Naive B cell (primary cell): ENCODE results near the gene LRRFIP1. TPM values are rescaled to one million over a fixed set of nuclear protein-coding genes. Genes with fewer than 3 reads are reported as not detected.

Experiments
- ATAC-seq, 2 donors: fragments of 150-1000 bp; cut with Tn5 transposase; 2 replicates each; pipeline ENCODE4 v1.10.0; 2021; ENCODE audit warnings: low read depth in 2 of 2, mild to moderate bottlenecking in 2 of 2, moderate library complexity in 2 of 2
- DNase-seq: peaks from one replicate; pipeline ENCODE4 v3.0.0; 2022
- H3K27ac Mint-ChIP-seq, 6 donors: one replicate each; pipeline ENCODE4 v1.8.0; 2020 to 2022; ENCODE audit warnings: mild to moderate bottlenecking in 6 of 6, mixed read lengths in 6 of 6, moderate library complexity in 5 of 6, inconsistent platforms in 2 of 6
- H3K27me3 Mint-ChIP-seq, 3 donors: one replicate each; pipeline ENCODE4 v1.8.0; 2021 to 2022; ENCODE audit warnings: mixed read lengths in 3 of 3, mild to moderate bottlenecking in 1 of 3
- H3K36me3 Mint-ChIP-seq, 2 donors: one replicate each; pipeline ENCODE4 v1.8.0; 2020 to 2022; ENCODE audit warnings: mixed read lengths in 2 of 2, inconsistent platforms in 1 of 2, mild to moderate bottlenecking in 1 of 2
- H3K4me1 Mint-ChIP-seq, 3 donors: one replicate each; pipeline ENCODE4 v1.8.0; 2020 to 2022; ENCODE audit warnings: mixed read lengths in 3 of 3, inconsistent platforms in 1 of 3, mild to moderate bottlenecking in 1 of 3, moderate library complexity in 1 of 3
- H3K4me3 Mint-ChIP-seq, 8 donors: one replicate each; pipeline ENCODE4 v1.8.0; 2020 to 2022; ENCODE audit warnings: mild to moderate bottlenecking in 8 of 8, mixed read lengths in 8 of 8, moderate library complexity in 8 of 8, inconsistent platforms in 2 of 8
- H3K9me3 Mint-ChIP-seq, 7 donors: one replicate each; pipeline ENCODE4 v1.8.0; 2020 to 2022; ENCODE audit warnings: mixed read lengths in 7 of 7, mild to moderate bottlenecking in 5 of 7, inconsistent platforms in 2 of 7, moderate library complexity in 1 of 7
- polyA plus RNA-seq, 6 donors: library from polyadenylated mRNA; unstranded; fragments of 300-500 nt; fragmentation: Illumina TruSeq; gene quantifications; one replicate each; pipeline ENCODE4 v1.2.3, GENCODE V29; 2021; ENCODE audit warnings: low read depth in 6 of 6

The LRRFIP1 gene
- polyA plus RNA-seq, 6 donors from 2014 or later, result 45.8 to 88.7 (median 68.2) TPM

DNA sequence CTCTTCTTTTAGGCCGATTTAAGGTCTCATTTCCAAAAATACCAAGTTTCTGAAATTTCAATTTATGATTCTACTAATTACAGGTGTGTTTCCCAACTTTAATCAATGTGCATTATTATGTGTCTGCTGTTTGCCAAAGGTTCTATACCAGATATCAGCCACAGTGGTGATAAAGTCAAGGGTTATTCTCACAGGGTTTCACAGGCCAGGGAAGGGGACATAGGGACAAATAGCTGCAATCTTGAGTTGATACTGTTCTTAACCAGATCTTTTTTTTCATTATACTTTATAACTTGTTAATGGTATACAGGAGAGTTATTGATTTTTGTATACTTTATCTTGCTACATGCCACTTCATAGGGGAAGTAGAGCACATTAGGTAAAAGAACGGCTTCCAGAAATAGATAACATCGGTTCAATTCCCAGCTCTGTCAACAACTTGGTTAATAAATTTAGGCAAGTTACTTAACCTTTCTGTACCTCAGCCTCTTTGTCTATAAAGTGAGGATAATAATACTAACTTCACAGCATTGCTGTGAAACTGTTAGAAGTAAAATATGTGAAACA, 200.1 kb downstream of the LRRFIP1 start:
- Mint-ChIP-seq H3K27ac (no peak overlapping the region), H3K4me1 (no peaks in the 10 kb centered on the region), H3K27me3 (peaks cover 0 to 15% (median 0%) of the 10 kb centered on the region in 3 donors), H3K36me3 (no peaks in the 10 kb centered on the region), H3K4me3 (no peak overlapping the region), H3K9me3 (no peaks in the 10 kb centered on the region)
- no peak for DNase-seq
- ATAC-seq, result no peak

Other genes starting within 250 kb of the LRRFIP1 start
- not detected for gene COL6A3, start 213.4 kb upstream of the LRRFIP1 start, polyA plus RNA-seq
- not detected for gene MLPH, start 140.3 kb upstream of the LRRFIP1 start, polyA plus RNA-seq
- not detected for gene PRLH, start 61.0 kb upstream of the LRRFIP1 start, polyA plus RNA-seq
- gene RAB17, start 36.9 kb upstream of the LRRFIP1 start, polyA plus RNA-seq, result not detected
- under 1 TPM in 2 of 6 donors, not detected in 4; 0.17 to 0.24 TPM for gene RBM44, start 171.2 kb downstream of the LRRFIP1 start, polyA plus RNA-seq
- gene RAMP1, start 232.0 kb downstream of the LRRFIP1 start, polyA plus RNA-seq, result under 1 TPM in 1 of 6 donors, not detected in 5; 0.32 TPM